ENCODE data around the gene RPS3A.
A peak's percentile ranks its signal among the peaks of the same experiment; 100 is the strongest.
"Not testable (repeated sequence)": the region's sequence is repeated elsewhere in the genome, so short reads cannot be mapped to it uniquely, and the experiment has no call there.

The RPS3A gene

GRCh38 chr4:151117371-151117962, 18.0 kb downstream of the RPS3A start:
- peak in 3 of 4 experiments; percentile 5 to 12 (median 11) for DNase-seq

- DNase-seq: no peak
Observed at GRCh38 chr4:151129796-151130195, 30.4 kb downstream of the RPS3A start.

GRCh38 chr4:151133311-151133710, 33.9 kb downstream of the RPS3A start:
- DNase-seq: no peak

GRCh38 chr4:151136048-151136447, 36.6 kb downstream of the RPS3A start:
- DNase-seq: not testable (repeated sequence)

GRCh38 chr4:151139814-151140213, 40.4 kb downstream of the RPS3A start:
- no peak for DNase-seq

- no peak for DNase-seq
Observed at GRCh38 chr4:151142758-151143157, 43.3 kb downstream of the RPS3A start.

GRCh38 chr4:151143162-151143561, 43.7 kb downstream of the RPS3A start:
- DNase-seq: no peak

GRCh38 chr4:151143811-151144210, 44.4 kb downstream of the RPS3A start:
- DNase-seq: no peak

GRCh38 chr4:151144329-151145072, 45.1 kb downstream of the RPS3A start:
- no peak for DNase-seq

GRCh38 chr4:151147000-151147399, 47.6 kb downstream of the RPS3A start:
- no peak for DNase-seq

GRCh38 chr4:151148261-151148660, 48.8 kb downstream of the RPS3A start:
- DNase-seq: no peak

- no peak for DNase-seq
Observed at GRCh38 chr4:151150821-151151580, 51.6 kb downstream of the RPS3A start.

GRCh38 chr4:151152028-151152427, 52.6 kb downstream of the RPS3A start:
- DNase-seq: no peak

- DNase-seq: no peak
Observed at GRCh38 chr4:151153585-151153984, 54.2 kb downstream of the RPS3A start.
